H1 (cell line): ENCODE data around the gene PEPD. TPM values are rescaled to one million over a fixed set of nuclear protein-coding genes. Genes with fewer than 3 reads are reported as not detected.
A peak's percentile ranks its signal among the peaks of the same experiment; 100 is the strongest.

Experiments used
- CTCF ChIA-PET: fragments of 300-600 bp; sonication (Branson Sonifier 250); formaldehyde crosslinking; loops from one replicate; lab custom pipeline; 2021; ENCODE audit not compliant: partially characterized antibody; lab: Charles Lee
- POLR2A ChIA-PET: fragments of 300-600 bp; sonication (Branson Sonifier 250); formaldehyde crosslinking; loops from one replicate; lab custom pipeline; 2021; ENCODE audit warnings: inconsistent platforms; ENCODE audit not compliant: partially characterized antibody; lab: Charles Lee
- DNase-seq, 2 experiments: peaks; one replicate each; pipeline versions ENCODE4 v3.0.0 to v3.0.0-alpha.2; 2010 to 2022; ENCODE audit warnings: low spot score in 2 of 2, low read depth in 1 of 2, mixed read lengths in 1 of 2
- FAIRE-seq: peaks from 2 replicates; lab custom pipeline; 2011; peaks lifted over from hg19 to GRCh38; lab: Jason Lieb, UNC
- H2AFZ ChIP-seq: 2 replicates; pipeline ENCODE4 v1.8.1; 2012; ENCODE audit warnings: low read length, inconsistent platforms
- H2AK5ac ChIP-seq: 2 replicates; pipeline ENCODE4 v1.6.1; 2013; ENCODE audit warnings: low read depth, low read length
- H2BK120ac ChIP-seq: replicated peaks from 2 replicates; pipeline ENCODE3; 2013; ENCODE audit warnings: low read depth, low read length, inconsistent platforms
- H2BK12ac ChIP-seq: 2 replicates; pipeline ENCODE4 v1.6.1; 2013; ENCODE audit warnings: low read depth, low read length
- H2BK15ac ChIP-seq: 2 replicates; pipeline ENCODE4 v1.6.1; 2013; ENCODE audit warnings: low read length
- H2BK20ac ChIP-seq: 2 replicates; pipeline ENCODE4 v1.6.1; 2013; ENCODE audit warnings: low read length
- H2BK5ac ChIP-seq: 2 replicates; pipeline ENCODE4 v1.6.1; 2013; ENCODE audit warnings: low read depth, low read length
- H3K14ac ChIP-seq: 2 replicates; pipeline ENCODE4 v1.6.1; 2013; ENCODE audit warnings: inconsistent platforms; ENCODE audit not compliant: insufficient read length
- H3K18ac ChIP-seq: 2 replicates; pipeline ENCODE4 v1.6.1; 2013; ENCODE audit warnings: low read length; ENCODE audit errors: extremely low read depth
- H3K23ac ChIP-seq: 2 replicates; pipeline ENCODE4 v1.6.1; 2013; ENCODE audit warnings: inconsistent platforms; ENCODE audit not compliant: insufficient read length
- H3K23me2 ChIP-seq: 2 replicates; pipeline ENCODE4 v1.6.1; 2013; ENCODE audit warnings: low read depth, low read length
- H3K27ac ChIP-seq: 2 replicates; pipeline ENCODE4 v1.6.1; 2011; ENCODE audit warnings: low read depth, low read length, inconsistent platforms
- H3K27me3 ChIP-seq, 4 experiments: replicated peaks in 1 of 4; 1 replicate in 1 of 4; 2 replicates in 3 of 4; pipeline versions ENCODE4 v1.6.1 to v1.8.1; 2011 to 2013; ENCODE audit warnings: low read length in 3 of 4, mild to moderate bottlenecking in 3 of 4, inconsistent platforms in 2 of 4, mixed read lengths in 2 of 4, moderate library complexity in 1 of 4; ENCODE audit not compliant: control insufficient read depth in 3 of 4, insufficient read depth in 3 of 4; ENCODE audit errors: extremely low read depth in 1 of 4
- H3K36me3 ChIP-seq, 4 experiments: 2 replicates each; pipeline versions ENCODE4 v1.6.1 to v1.8.1; 2011 to 2013; ENCODE audit warnings: mild to moderate bottlenecking in 4 of 4, low read length in 3 of 4, moderate library complexity in 2 of 4, control low read depth in 1 of 4, inconsistent platforms in 1 of 4; ENCODE audit not compliant: insufficient read depth in 4 of 4, control insufficient read depth in 2 of 4
- H3K4ac ChIP-seq: replicated peaks from 2 replicates; pipeline ENCODE3; 2013; ENCODE audit warnings: low read length, low read depth, mixed read lengths, inconsistent platforms; ENCODE audit not compliant: insufficient read length
- H3K4me1 ChIP-seq, 4 experiments: replicated peaks in 1 of 4; 1 replicate in 1 of 4; 2 replicates in 3 of 4; pipeline versions ENCODE4 v1.6.1 to v1.8.1; 2011 to 2013; ENCODE audit warnings: low read length in 3 of 4, inconsistent platforms in 2 of 4, mixed read lengths in 1 of 4; ENCODE audit not compliant: insufficient read depth in 4 of 4, control insufficient read depth in 3 of 4
- H3K4me2 ChIP-seq, 2 experiments: 2 replicates each; pipeline versions ENCODE4 v1.6.1 to v1.8.1; 2011 to 2013; ENCODE audit warnings: low read depth in 2 of 2, low read length in 2 of 2, control low read depth in 1 of 2, inconsistent platforms in 1 of 2, mild to moderate bottlenecking in 1 of 2; ENCODE audit not compliant: insufficient read depth in 1 of 2
- H3K4me3 ChIP-seq, 4 experiments: fragments of 200-600, 300-600 bp in 1 of 4; sonication (generic), shearing (Covaris generic), sonication (Bioruptor Twin) in 1 of 4; 2 replicates each; pipeline versions ENCODE4 v1.5.1 to v1.8.1; 2011 to 2016; ENCODE audit warnings: low read length in 4 of 4, low read depth in 3 of 4, control low read depth in 2 of 4, inconsistent platforms in 2 of 4, mild to moderate bottlenecking in 2 of 4, mixed read lengths in 1 of 4, moderate library complexity in 1 of 4; ENCODE audit not compliant: insufficient read depth in 2 of 4; ENCODE audit errors: extremely low read depth in 1 of 4
- H3K56ac ChIP-seq: replicated peaks from 2 replicates; pipeline ENCODE3; 2013; ENCODE audit warnings: low read depth, mild to moderate bottlenecking, mixed read lengths, low read length, inconsistent platforms; ENCODE audit not compliant: insufficient read length
- H3K79me1 ChIP-seq: 2 replicates; pipeline ENCODE4 v1.6.1; 2013; ENCODE audit warnings: low read depth, low read length, control low read depth
- H3K79me2 ChIP-seq, 2 experiments: 2 replicates each; pipeline versions ENCODE4 v1.6.1 to v1.8.1; 2012 to 2013; ENCODE audit warnings: low read length in 2 of 2, mild to moderate bottlenecking in 2 of 2, inconsistent platforms in 1 of 2; ENCODE audit not compliant: insufficient read depth in 2 of 2, control insufficient read depth in 1 of 2
- H3K9ac ChIP-seq, 4 experiments: replicated peaks in 1 of 4; 1 replicate in 1 of 4; 2 replicates in 3 of 4; pipeline versions ENCODE4 v1.6.1 to v1.8.1; 2011 to 2013; ENCODE audit warnings: low read depth in 3 of 4, low read length in 3 of 4, control low read depth in 2 of 4, mild to moderate bottlenecking in 2 of 4, moderate library complexity in 2 of 4, inconsistent platforms in 1 of 4; ENCODE audit errors: extremely low read depth in 1 of 4
- H3K9me3 ChIP-seq, 2 experiments: 2 replicates each; pipeline versions ENCODE4 v1.6.1 to v1.8.1; 2012 to 2013; ENCODE audit warnings: mild to moderate bottlenecking in 2 of 2, moderate library complexity in 2 of 2, control low read depth in 1 of 2, inconsistent platforms in 1 of 2, low read depth in 1 of 2, low read length in 1 of 2, mixed read lengths in 1 of 2; ENCODE audit not compliant: insufficient read depth in 2 of 2
- H4K20me1 ChIP-seq, 2 experiments: replicated peaks in 1 of 2; 2 replicates each; pipeline versions ENCODE3 to v1.8.1; 2011 to 2013; ENCODE audit warnings: inconsistent platforms in 2 of 2, low read length in 2 of 2, mild to moderate bottlenecking in 1 of 2; ENCODE audit not compliant: insufficient read depth in 2 of 2, control insufficient read depth in 1 of 2
- H4K5ac ChIP-seq: 2 replicates; pipeline ENCODE4 v1.6.1; 2013; ENCODE audit warnings: low read length, low read depth, mixed read lengths, inconsistent platforms; ENCODE audit not compliant: insufficient read length
- H4K8ac ChIP-seq: 2 replicates; pipeline ENCODE4 v1.8.0; 2013; ENCODE audit warnings: mild to moderate bottlenecking, moderate library complexity, low read length, inconsistent platforms; ENCODE audit not compliant: insufficient read depth; ENCODE audit errors: extremely low read depth
- H4K91ac ChIP-seq: replicated peaks from 2 replicates; pipeline ENCODE3; 2013; ENCODE audit warnings: low read length, mixed read lengths, inconsistent platforms; ENCODE audit not compliant: insufficient read length
- HDAC6 ChIP-seq: IDR thresholded peaks from one replicate; pipeline ENCODE4 v1.7.1; 2012; ENCODE audit warnings: low read depth, mild to moderate bottlenecking, inconsistent platforms, low read length, moderate library complexity
- KDM1A ChIP-seq: fragments of 200-600, 300-600 bp; sonication (generic); IDR thresholded peaks from 2 replicates; pipeline ENCODE4 v1.7.1; 2016; ENCODE audit warnings: mild to moderate bottlenecking, low read length, borderline replicate concordance
- WGBS, 2 experiments: shearing (Covaris generic) in 1 of 2; methylation state at CpG; one replicate each; pipeline versions ENCODE4 v1.1.6 to v1.1.7; 2013 to 2015; ENCODE audit warnings: low lambda C conversion rate in 2 of 2, mixed read lengths in 2 of 2, inconsistent platforms in 1 of 2, low coverage in 1 of 2, missing lambda C conversion rate in 1 of 2; ENCODE audit not compliant: insufficient replicate concordance in 2 of 2, insufficient coverage in 1 of 2, insufficient read length in 1 of 2; ENCODE audit errors: extremely low coverage in 1 of 2, missing lambda C conversion rate in 1 of 2; 5-methylcytosine and 5-hydroxymethylcytosine counted together
- polyA plus RNA-seq, 7 experiments: library from polyadenylated mRNA; depleted of rRNA in 3 of 7; stranded (reverse) in 5 of 7; unstranded in 2 of 7; fragments of >200 nt in 5 of 7; fragments of 200-250 nt in 2 of 7; gene quantifications; 1 replicate in 5 of 7; 2 replicates in 1 of 7; 4 replicates in 1 of 7; pipeline versions ENCODE4 v1.2.1 to v1.2.3, GENCODE V29; 2011 to 2013; ENCODE audit warnings: missing spikeins in 2 of 7, mixed read lengths in 2 of 7
- total RNA-seq: library from RNA; stranded (reverse); fragmentation: NEBNext Ultra II Directional; extraction: Animal tissue kit (Norgen Biotek cat#: 25700); gene quantifications from 2 replicates; pipeline ENCODE4 v1.2.1, GENCODE V29; 2021

The PEPD gene
- total and polyA plus RNA-seq, 2 of the 8 experiments (the other 6 are each of a cell fraction or from before 2014, with no cell fraction given), result 84.1 to 178 TPM

DNA sequence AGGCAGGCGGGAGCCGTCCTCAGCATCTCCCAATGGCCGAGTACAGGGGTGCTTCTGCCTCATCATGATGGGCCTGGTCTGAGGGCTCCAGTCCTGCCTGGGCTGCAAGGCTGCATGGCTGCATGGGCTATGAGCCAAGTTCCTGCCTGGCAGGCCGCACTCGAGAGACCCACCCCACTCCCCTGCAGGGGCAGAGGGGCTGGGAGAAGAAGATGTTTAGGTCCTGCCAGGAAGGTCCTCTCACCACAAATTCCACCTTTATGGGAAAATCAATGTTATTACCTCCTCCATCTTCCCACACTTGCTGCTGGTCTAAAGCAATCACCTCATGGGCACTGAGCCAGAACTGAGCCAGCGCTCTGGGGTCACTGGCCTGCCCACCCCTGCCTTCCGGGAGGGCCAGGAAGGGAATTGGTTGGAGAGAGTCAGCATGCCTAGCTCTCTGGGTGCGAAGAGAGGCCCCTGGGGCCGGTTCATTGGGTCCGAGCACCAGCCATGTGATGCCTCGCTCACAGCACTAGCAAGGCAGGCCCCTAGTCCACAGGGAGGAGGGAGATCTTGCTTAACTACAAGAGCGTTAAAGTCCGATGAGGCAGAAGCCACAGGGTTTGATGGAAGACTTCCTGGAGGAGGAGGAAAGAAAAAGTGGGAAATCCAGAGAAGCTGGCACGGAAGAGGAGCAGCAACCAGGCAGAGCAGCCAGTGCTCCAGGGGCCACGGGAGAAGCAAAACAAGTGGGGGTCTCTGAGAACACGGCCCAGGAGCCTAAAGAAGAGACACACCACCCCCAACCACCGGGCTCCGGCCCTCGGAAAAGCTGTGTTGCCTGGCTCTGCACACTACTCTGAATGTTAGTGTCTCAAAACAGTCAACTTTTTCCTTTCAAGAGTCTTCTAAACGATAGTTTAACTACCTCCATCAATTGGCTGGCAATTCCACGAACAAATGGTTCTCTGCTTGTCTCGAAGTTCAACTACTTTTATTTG, 84.9 kb downstream of the PEPD start:
- Histone ChIP-seq H3K36me3 (no peaks in the 10 kb centered on the region), H3K18ac (no peak overlapping the region), H2BK120ac (no peak overlapping the region), H2AFZ (no peak overlapping the region), H3K4me1 (peaks cover 0 to 4% (median 2%) of the 10 kb centered on the region in 4 experiments; a peak in 2 of 7 replicates), H3K4me2 (no peak overlapping the region), H2BK20ac (no peak overlapping the region), H3K4me3 (no peak overlapping the region), H3K14ac (no peak overlapping the region), H2BK12ac (no peak overlapping the region), H2BK15ac (no peak overlapping the region), H4K8ac (peak overlapping the region; percentile 1; the same call in 1 of the 2 replicates), H3K23me2 (no peaks in the 10 kb centered on the region), H3K4ac (no peak overlapping the region), H3K9ac (no peak overlapping the region), H4K20me1 (peaks cover 0 to 5% of the 10 kb centered on the region in 2 experiments), H2BK5ac (no peak overlapping the region), H4K5ac (no peak overlapping the region), H3K27me3 (no peaks in the 10 kb centered on the region), H3K23ac (no peak overlapping the region), H3K9me3 (no peaks in the 10 kb centered on the region), H2AK5ac (no peak overlapping the region), H4K91ac (no peak overlapping the region), H3K79me2 (no peaks in the 10 kb centered on the region), H3K27ac (no peak overlapping the region), H3K56ac (no peak overlapping the region), H3K79me1 (no peaks in the 10 kb centered on the region)
- ChIA-PET CTCF (interaction anchor here (0.8 kb wide), 1 partner anchor 163 kb away, joined by 3 read pairs; no protein-coding TSS in a partner anchor), POLR2A (no interaction called here)
- FAIRE-seq (no peak), DNase-seq (no peak)
- 87% methylated on average over 22 of the region's 22 CpGs; no CpG with 5 or more reads in 1 of the 2 experiments for WGBS, 2 experiments
- TF ChIP-seq KDM1A (no peak), HDAC6 (no peak)
